Endothelial cell of umbilical vein (primary cell): ENCODE data around the gene NTN5. TPM values are rescaled to one million over a fixed set of nuclear protein-coding genes. Genes with fewer than 3 reads are reported as not detected.

Source experiments
- BruUV-seq: library from RNA; stranded (reverse); fragments of 400-500 nt; replicated peaks from 2 replicates; lab custom pipeline; 2021; lab: Mats Ljungman, UMichigan
- CTCF ChIA-PET: fragments of 300-600, 350-600 bp; sonication (Branson Sonifier 250); formaldehyde crosslinking; loops from one replicate; lab custom pipeline; 2021; ENCODE audit warnings: antibody characterized with exemption, inconsistent platforms; lab: Charles Lee
- POLR2A ChIA-PET: fragments of 300-600, 350-600 bp; sonication (Branson Sonifier 250); formaldehyde crosslinking; loops from one replicate; lab custom pipeline; 2021; ENCODE audit warnings: antibody characterized with exemption, inconsistent platforms; lab: Charles Lee
- DNase-seq: peaks from one replicate; pipeline ENCODE4 v3.0.0-alpha.2; 2011; ENCODE audit warnings: low read depth, low spot score
- FAIRE-seq: peaks from 2 replicates; lab custom pipeline; 2011; peaks lifted over from hg19 to GRCh38; lab: Jason Lieb, UNC
- H2AFZ ChIP-seq: 2 replicates; pipeline ENCODE4 v1.6.0; 2012; ENCODE audit warnings: low read depth, low read length, control low read depth, inconsistent platforms
- H3K27ac ChIP-seq: 2 replicates; pipeline ENCODE4 v1.5.1; 2011; ENCODE audit warnings: low read depth, mild to moderate bottlenecking, control low read depth, low read length, moderate library complexity; ENCODE audit not compliant: insufficient read depth
- H3K27me3 ChIP-seq, 2 experiments: 2 replicates each; pipeline versions ENCODE4 v1.6.0 to v1.6.1; 2011; ENCODE audit warnings: low read length in 2 of 2, mixed read lengths in 1 of 2; ENCODE audit not compliant: control insufficient read depth in 2 of 2, insufficient read depth in 2 of 2
- H3K36me3 ChIP-seq, 2 experiments: 2 replicates in 1 of 2; 3 replicates in 1 of 2; pipeline ENCODE4 v1.5.1; 2011; ENCODE audit warnings: low read length in 2 of 2, mild to moderate bottlenecking in 1 of 2, moderate library complexity in 1 of 2; ENCODE audit not compliant: control insufficient read depth in 2 of 2, insufficient read depth in 2 of 2; ENCODE audit errors: extremely low read depth in 1 of 2
- H3K4me1 ChIP-seq: 3 replicates; pipeline ENCODE4 v1.5.1; 2011; ENCODE audit warnings: mild to moderate bottlenecking, low read length; ENCODE audit not compliant: control insufficient read depth, insufficient read depth; ENCODE audit errors: extremely low read depth
- H3K4me2 ChIP-seq: 2 replicates; pipeline ENCODE4 v1.6.1; 2011; ENCODE audit warnings: low read length, control low read depth, mixed read lengths; ENCODE audit not compliant: insufficient read depth
- H3K4me3 ChIP-seq, 3 experiments: fragments of 200-600 bp in 1 of 3; sonication (generic), shearing (Covaris generic) in 1 of 3; replicated peaks in 1 of 3; 2 replicates each; pipeline ENCODE4 v1.5.1; 2011 to 2016; ENCODE audit warnings: control low read depth in 3 of 3, low read length in 3 of 3, mild to moderate bottlenecking in 2 of 3, inconsistent platforms in 1 of 3, low read depth in 1 of 3, moderate library complexity in 1 of 3; ENCODE audit not compliant: insufficient read depth in 1 of 3
- H3K79me2 ChIP-seq: 2 replicates; pipeline ENCODE4 v1.6.0; 2012; ENCODE audit warnings: low read length, inconsistent platforms; ENCODE audit not compliant: control insufficient read depth, insufficient read depth
- H3K9ac ChIP-seq: replicated peaks from 2 replicates; pipeline ENCODE3; 2011; ENCODE audit warnings: low read length, control low read depth; ENCODE audit not compliant: insufficient read depth; ENCODE audit errors: extremely low read depth
- H3K9me1 ChIP-seq: replicated peaks from 3 replicates; pipeline ENCODE4 v1.6.0; 2011; ENCODE audit warnings: mild to moderate bottlenecking, low read length; ENCODE audit not compliant: control insufficient read depth, insufficient read depth; ENCODE audit errors: extremely low read depth
- H3K9me3 ChIP-seq: replicated peaks from 2 replicates; pipeline ENCODE4 v1.5.1; 2012; ENCODE audit warnings: low read length, inconsistent platforms; ENCODE audit not compliant: control insufficient read depth, insufficient read depth
- H4K20me1 ChIP-seq: replicated peaks from 2 replicates; pipeline ENCODE3; 2011; ENCODE audit warnings: mild to moderate bottlenecking, low read length; ENCODE audit not compliant: control insufficient read depth, insufficient read depth; ENCODE audit errors: extremely low read depth
- CTCF ChIP-seq, 2 donors: IDR thresholded peaks; 1 replicate in 1 of 2; 2 replicates in 1 of 2; pipeline ENCODE4 v1.5.1; 2011; ENCODE audit warnings: low read length in 2 of 2, mild to moderate bottlenecking in 2 of 2, moderate library complexity in 2 of 2, control low read depth in 1 of 2, inconsistent platforms in 1 of 2, low read depth in 1 of 2; ENCODE audit not compliant: insufficient read depth in 1 of 2; ENCODE audit errors: extremely low read depth in 1 of 2
- EZH2 ChIP-seq: IDR thresholded peaks from 2 replicates; pipeline ENCODE4 v1.6.1; 2012; ENCODE audit warnings: borderline replicate concordance, low read depth, mild to moderate bottlenecking, moderate library complexity, low read length, inconsistent platforms; ENCODE audit not compliant: severe bottlenecking
- FOS ChIP-seq: IDR thresholded peaks from 2 replicates; pipeline ENCODE4 v1.6.1; 2011; ENCODE audit warnings: mild to moderate bottlenecking, low read length, moderate library complexity, borderline replicate concordance; ENCODE audit not compliant: insufficient read depth
- GATA2 ChIP-seq: IDR thresholded peaks from 2 replicates; pipeline ENCODE4 v1.7.0; 2011; ENCODE audit warnings: low read depth, mild to moderate bottlenecking, moderate library complexity, mixed read lengths, low read length; ENCODE audit not compliant: insufficient read length, insufficient read depth
- JUN ChIP-seq: IDR thresholded peaks from 2 replicates; pipeline ENCODE4 v1.6.1; 2011; ENCODE audit warnings: borderline replicate concordance, low read depth; ENCODE audit not compliant: insufficient read length, insufficient read depth
- MAX ChIP-seq: IDR thresholded peaks from 2 replicates; pipeline ENCODE4 v1.6.1; 2011; ENCODE audit not compliant: insufficient read depth, insufficient read length
- MYC ChIP-seq: IDR thresholded peaks from one replicate; pipeline ENCODE4 v1.6.1; 2011; ENCODE audit warnings: mild to moderate bottlenecking, low read depth, low read length
- POLR2A ChIP-seq: IDR thresholded peaks from 2 replicates; pipeline ENCODE4 v1.6.1; 2012; ENCODE audit warnings: low read depth, mild to moderate bottlenecking, control low read depth, low read length
- POLR2AphosphoS5 ChIP-seq: IDR thresholded peaks from 2 replicates; pipeline ENCODE4 v1.6.1; 2012; ENCODE audit warnings: low read depth, mild to moderate bottlenecking, control low read depth, low read length, moderate library complexity; ENCODE audit not compliant: insufficient read depth
- dilution Hi-C: fragments of 300-500 bp; cut with MboI; formaldehyde crosslinking; loops from one replicate; pipeline ENCODE4 v1.15.0; 2019; ENCODE audit warnings: low sequenced_read_pairs; ENCODE audit not compliant: extremely low pct_ligation_motif_present
- intact Hi-C: fragments of 100-400 bp; cut with micrococcal nuclease; formaldehyde crosslinking; loops from one replicate; pipeline ENCODE4 v1.10.0; 2022
- polyA plus RNA-seq, 4 experiments: library from polyadenylated mRNA; depleted of rRNA in 3 of 4; stranded (reverse) in 3 of 4; unstranded in 1 of 4; fragments of >200 nt; gene quantifications; 2 replicates each; pipeline versions ENCODE4 v1.2.1 to v1.2.3, GENCODE V29; 2011 to 2012; ENCODE audit warnings: missing spikeins in 1 of 4
- total RNA-seq: library from RNA; stranded (reverse); gene quantifications from 2 replicates; pipeline ENCODE4 v1.2.3, GENCODE V29; 2021

NTN5 gene
- total and polyA plus RNA-seq, 2 donors (not counting 3 experiments of a cell fraction or from before 2014, with no cell fraction given), result 0.11 TPM; not detected in 1

GRCh38 chr19:48615231-48616040, 57.4 kb downstream of the NTN5 start:
- H3K4me2 ChIP-seq, result no peak overlapping the region
- no peak for TF ChIP-seq MAX
- no peak for TF ChIP-seq POLR2AphosphoS5
- TF ChIP-seq FOS, result no peak
- no peak for TF ChIP-seq EZH2
- TF ChIP-seq CTCF (IDR thresholded peaks at IDR 0.05; ENCODE audit: extremely low read depth in 1 of 2, insufficient read depth in 1 of 2, low read depth in 1 of 2, low read length in 2 of 2), result no peak
- TF ChIP-seq GATA2, result no peak
- TF ChIP-seq POLR2A, result no peak
- TF ChIP-seq JUN, result no peak
- TF ChIP-seq MYC, result no peak
- no peaks in the 10 kb centered on the region for H3K9me1 ChIP-seq
- H3K36me3 ChIP-seq, result peaks cover 19 to 24% of the 10 kb centered on the region in 2 experiments
- no peaks in the 10 kb centered on the region for H3K9me3 ChIP-seq
- ChIA-PET CTCF (no interaction called here), POLR2A (no interaction called here)
- no peak overlapping the region for H2AFZ ChIP-seq
- dilution Hi-C loops, result no loop called here
- peaks cover 25% of the 10 kb centered on the region for H3K4me1 ChIP-seq
- FAIRE-seq (no peak), DNase-seq (no peak)
- H3K27ac ChIP-seq, result no peak overlapping the region
- H3K27me3 ChIP-seq, result no peaks in the 10 kb centered on the region
- no peaks in the 10 kb centered on the region for H4K20me1 ChIP-seq
- peaks cover 38% of the 10 kb centered on the region for H3K79me2 ChIP-seq
- no peak overlapping the region for H3K4me3 ChIP-seq
- intact Hi-C loops, result no loop called here
- no peak overlapping the region for H3K9ac ChIP-seq
- no TSS peak for BruUV-seq
